Activated B cell treated with CpG ODN at 0.5 μM for 24 hours (primary cell): Measurements from ENCODE around the gene CLRN1. TPM values are rescaled to one million over a fixed set of nuclear protein-coding genes. Genes with fewer than 3 reads are reported as not detected.

Source experiments
- ATAC-seq: fragments of 200-7000 bp; cut with Tn5 transposase; one replicate; pipeline ENCODE4 v1.10.0; 2021; ENCODE audit warnings: low read depth, mild to moderate bottlenecking, moderate library complexity
- CTCF ChIA-PET: fragments of 350-600 bp; sonication (Branson Sonifier 250); formaldehyde crosslinking; loops from one replicate; lab custom pipeline; 2021; ENCODE audit warnings: antibody characterized with exemption; lab: Charles Lee
- POLR2A ChIA-PET: fragments of 350-600 bp; sonication (Branson Sonifier 250); formaldehyde crosslinking; loops from one replicate; lab custom pipeline; 2021; ENCODE audit warnings: antibody characterized with exemption; lab: Charles Lee
- DNase-seq: peaks from one replicate; pipeline ENCODE4 v3.0.0; 2022
- H3K27ac Mint-ChIP-seq: one replicate; pipeline ENCODE4 v1.8.0; 2020; ENCODE audit warnings: mixed read lengths
- H3K27me3 Mint-ChIP-seq: one replicate; pipeline ENCODE4 v1.8.0; 2021; ENCODE audit warnings: mixed read lengths
- H3K36me3 Mint-ChIP-seq: one replicate; pipeline ENCODE4 v1.8.0; 2021; ENCODE audit warnings: low read depth, mixed read lengths
- H3K4me1 Mint-ChIP-seq: one replicate; pipeline ENCODE4 v1.8.0; 2021; ENCODE audit warnings: mixed read lengths
- H3K4me3 Mint-ChIP-seq: one replicate; pipeline ENCODE4 v1.8.0; 2020; ENCODE audit warnings: mild to moderate bottlenecking, mixed read lengths
- H3K9me3 Mint-ChIP-seq: one replicate; pipeline ENCODE4 v1.8.0; 2020; ENCODE audit warnings: mixed read lengths
- CTCF ChIP-seq: fragments of 200-600 bp; IDR thresholded peaks from one replicate; pipeline ENCODE4 v1.8.0; 2022; ENCODE audit warnings: antibody characterized with exemption, mild to moderate bottlenecking
- intact Hi-C: fragments of 100-400 bp; cut with micrococcal nuclease; formaldehyde crosslinking; loops from one replicate; pipeline ENCODE4 v1.15.1; 2024
- total RNA-seq: library from RNA; stranded (reverse); gene quantifications from 2 replicates; pipeline ENCODE4 v1.2.3, GENCODE V29; 2022

Gene CLRN1
- total RNA-seq, 1 donor from 2014 or later = not detected

GRCh38 chr3:150901793-150902192, 70.7 kb downstream of the CLRN1 start:
- ChIA-PET POLR2A (no interaction called here), CTCF (no interaction called here)
- H3K27ac Mint-ChIP-seq = no peak overlapping the region
- H3K27me3 Mint-ChIP-seq = peaks cover 15% of the 10 kb centered on the region
- TF ChIP-seq CTCF = no peak
- no peaks in the 10 kb centered on the region for H3K36me3 Mint-ChIP-seq
- H3K4me1 Mint-ChIP-seq = no peaks in the 10 kb centered on the region
- no peak for ATAC-seq
- DNase-seq = no peak
- H3K9me3 Mint-ChIP-seq = no peaks in the 10 kb centered on the region
- intact Hi-C loops = no loop called here
- H3K4me3 Mint-ChIP-seq = no peak overlapping the region

GRCh38 chr3:150899141-150899540, 73.4 kb downstream of the CLRN1 start:
- no peak for DNase-seq
- no peak for TF ChIP-seq CTCF
- Mint-ChIP-seq H3K4me3 (no peak overlapping the region), H3K4me1 (no peaks in the 10 kb centered on the region), H3K27ac (no peak overlapping the region), H3K9me3 (no peaks in the 10 kb centered on the region), H3K27me3 (no peaks in the 10 kb centered on the region), H3K36me3 (no peaks in the 10 kb centered on the region)
- intact Hi-C loops = no loop called here
- no peak for ATAC-seq
- POLR2A ChIA-PET = no interaction called here
- CTCF ChIA-PET = no interaction called here

- Mint-ChIP-seq H3K4me3 (no peak overlapping the region), H3K4me1 (no peaks in the 10 kb centered on the region), H3K27ac (no peak overlapping the region), H3K27me3 (no peaks in the 10 kb centered on the region), H3K9me3 (no peaks in the 10 kb centered on the region), H3K36me3 (no peaks in the 10 kb centered on the region)
- DNase-seq = no peak
- no peak for TF ChIP-seq CTCF
- ATAC-seq = no peak
- intact Hi-C loops = no loop called here
- ChIA-PET CTCF (no interaction called here), POLR2A (no interaction called here)
These were observed 74.3 kb downstream of the CLRN1 start for GRCh38 chr3:150898046-150898754.

DNA sequence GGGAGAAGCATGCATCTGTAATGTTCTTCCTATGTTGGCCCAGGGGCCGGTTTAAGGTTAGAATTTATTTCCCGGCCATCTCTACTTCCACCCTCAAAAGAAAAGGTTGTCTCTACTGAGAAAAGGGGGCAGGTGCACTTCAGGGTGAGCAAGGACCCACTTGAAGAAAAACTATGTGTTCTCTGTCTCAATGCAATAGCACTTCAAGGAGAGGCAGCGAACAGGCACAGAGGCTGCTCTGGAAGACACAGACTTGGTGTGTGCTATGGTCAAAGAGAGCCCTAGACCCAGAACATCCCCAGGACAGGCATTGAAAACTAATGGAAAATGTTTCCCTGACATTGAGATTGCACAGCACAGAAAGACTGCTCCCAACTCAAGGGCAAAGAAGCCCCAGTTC, 74.9 kb downstream of the CLRN1 start:
- H3K9me3 Mint-ChIP-seq = no peaks in the 10 kb centered on the region
- ChIA-PET POLR2A (no interaction called here), CTCF (no interaction called here)
- ATAC-seq (no peak), DNase-seq (no peak)
- intact Hi-C loops = no loop called here
- no peak overlapping the region for H3K4me3 Mint-ChIP-seq
- H3K27ac Mint-ChIP-seq = no peak overlapping the region
- H3K36me3 Mint-ChIP-seq = no peaks in the 10 kb centered on the region
- H3K27me3 Mint-ChIP-seq = no peaks in the 10 kb centered on the region
- H3K4me1 Mint-ChIP-seq = no peaks in the 10 kb centered on the region
- no peak for TF ChIP-seq CTCF

DNA sequence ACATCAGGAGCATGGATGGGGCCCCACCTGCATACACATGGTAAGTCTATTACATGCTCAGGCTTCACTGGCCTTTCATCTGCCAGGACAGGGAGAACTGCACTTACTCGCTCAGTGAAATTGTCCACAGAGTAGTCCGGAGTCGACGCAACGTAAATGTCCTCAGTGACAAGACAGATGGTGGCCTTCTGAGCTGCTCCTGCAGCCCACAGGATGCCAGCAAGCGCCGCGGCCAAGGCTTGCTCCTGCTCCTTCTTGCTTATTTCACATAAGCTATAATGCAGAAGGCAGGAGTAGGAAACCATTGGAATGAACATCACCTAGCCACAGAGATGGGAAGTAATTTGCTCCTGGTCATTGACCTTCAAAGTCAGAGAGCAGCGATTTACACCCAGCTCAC, 81.7 kb downstream of the CLRN1 start:
- Mint-ChIP-seq H3K9me3 (peaks cover 6% of the 10 kb centered on the region), H3K4me1 (no peaks in the 10 kb centered on the region), H3K27ac (no peak overlapping the region), H3K36me3 (no peaks in the 10 kb centered on the region), H3K27me3 (peaks cover 9% of the 10 kb centered on the region), H3K4me3 (no peak overlapping the region)
- ATAC-seq (no peak), DNase-seq (no peak)
- CTCF ChIA-PET = no interaction called here
- no peak for TF ChIP-seq CTCF
- POLR2A ChIA-PET = no interaction called here
- intact Hi-C loops = no loop called here
